GM12878 (cell line): ENCODE data around the gene BZW1. TPM values are rescaled to one million over a fixed set of nuclear protein-coding genes. Genes with fewer than 3 reads are reported as not detected.

Experiments
- ATAC-seq: fragments of 200-7000 bp; cut with Tn5 transposase; 3 replicates; pipeline ENCODE4 v1.9.1; 2020; ENCODE audit warnings: mild to moderate bottlenecking, moderate library complexity
- BruUV-seq: library from RNA; stranded (reverse); fragments of 400-500 nt; replicated peaks from 2 replicates; lab custom pipeline; 2021; lab: Mats Ljungman, UMichigan
- CTCF ChIA-PET: fragments of 300-600 bp; sonication (Branson Sonifier 250); formaldehyde crosslinking; extraction: SDS; loops from one replicate; lab custom pipeline; 2021; ENCODE audit warnings: inconsistent platforms; lab: Yijun Ruan, JAX
- POLR2A ChIA-PET: fragments of 350-600 bp; formaldehyde crosslinking; extraction: SDS; loops from one replicate; lab custom pipeline; 2021; ENCODE audit warnings: inconsistent platforms; lab: Charles Lee
- RAD21 ChIA-PET: fragments of 300-600 bp; sonication (Branson Sonifier 250); formaldehyde crosslinking; loops from one replicate; lab custom pipeline; 2023; ENCODE audit warnings: antibody characterized with exemption; ENCODE audit not compliant: unreplicated experiment; lab: Charles Lee
- SMC1A ChIA-PET: fragments of 300-600 bp; sonication (Branson Sonifier 250); formaldehyde crosslinking; loops from one replicate; lab custom pipeline; 2023; ENCODE audit not compliant: unreplicated experiment, uncharacterized antibody; lab: Charles Lee
- DNase-seq: peaks from one replicate; pipeline ENCODE4 v3.0.0-alpha.2; 2011; ENCODE audit warnings: low read depth, low spot score
- FAIRE-seq: peaks from 3 replicates; lab custom pipeline; 2011; peaks lifted over from hg19 to GRCh38; lab: Jason Lieb, UNC
- H2AFZ ChIP-seq: 2 replicates; pipeline ENCODE4 v1.6.0; 2011; ENCODE audit warnings: low read depth, low read length, control low read depth; ENCODE audit not compliant: control insufficient read depth
- H3K27ac ChIP-seq: 2 replicates; pipeline ENCODE4 v1.5.1; 2011; ENCODE audit warnings: control low read depth; ENCODE audit not compliant: control insufficient read depth, insufficient read depth
- H3K27me3 ChIP-seq, 2 experiments: replicated peaks in 1 of 2; 2 replicates each; pipeline versions ENCODE4 v1.6.0 to v1.6.1; 2011; ENCODE audit warnings: low read length in 1 of 2; ENCODE audit not compliant: control insufficient read depth in 2 of 2, insufficient read depth in 2 of 2
- H3K36me3 ChIP-seq, 2 experiments: 2 replicates each; pipeline ENCODE4 v1.5.1; 2011; ENCODE audit warnings: low read length in 1 of 2; ENCODE audit not compliant: control insufficient read depth in 2 of 2, insufficient read depth in 2 of 2
- H3K4me1 ChIP-seq: 2 replicates; pipeline ENCODE4 v1.6.1; 2011; ENCODE audit warnings: mild to moderate bottlenecking, low read length, moderate library complexity, mixed read lengths; ENCODE audit not compliant: control insufficient read depth, insufficient read depth
- H3K4me2 ChIP-seq: 2 replicates; pipeline ENCODE4 v1.6.0; 2011; ENCODE audit warnings: control low read depth; ENCODE audit not compliant: control insufficient read depth, insufficient read depth
- H3K4me3 ChIP-seq: fragments of 200-600 bp; sonication (generic); 2 replicates; pipeline ENCODE4 v1.5.1; 2016
- H3K79me2 ChIP-seq: 2 replicates; pipeline ENCODE4 v1.6.0; 2011; ENCODE audit warnings: low read length; ENCODE audit not compliant: control insufficient read depth, insufficient read depth
- H3K9ac ChIP-seq: 2 replicates; pipeline ENCODE4 v1.8.0; 2011; ENCODE audit warnings: low read length, control low read depth, mixed read lengths; ENCODE audit not compliant: control insufficient read depth, insufficient read depth
- H3K9me3 ChIP-seq: replicated peaks from 3 replicates; pipeline ENCODE4 v1.5.1; 2011; ENCODE audit warnings: mild to moderate bottlenecking, low read length; ENCODE audit not compliant: control insufficient read depth, insufficient read depth
- H4K20me1 ChIP-seq: 2 replicates; pipeline ENCODE4 v1.6.0; 2011; ENCODE audit not compliant: control insufficient read depth, insufficient read depth
- BACH1 ChIP-seq: fragments of 450-650 bp; IDR thresholded peaks from 2 replicates; pipeline ENCODE4 v1.6.1; 2017; ENCODE audit warnings: mild to moderate bottlenecking, borderline replicate concordance
- CBX3 ChIP-seq: fragments of 200-600 bp; sonication (generic); IDR thresholded peaks from 2 replicates; pipeline ENCODE4 v1.6.1; 2016; ENCODE audit warnings: low read depth, borderline replicate concordance
- CHD1 ChIP-seq: IDR thresholded peaks from 2 replicates; pipeline ENCODE4 v1.6.1; 2012; ENCODE audit warnings: low read depth, low read length, improper control_type of control experiment
- E2F8 ChIP-seq: fragments of 450-650 bp; IDR thresholded peaks from 2 replicates; pipeline ENCODE4 v1.6.1; 2018; ENCODE audit warnings: mild to moderate bottlenecking, low read depth, moderate library complexity; ENCODE audit not compliant: partially characterized antibody
- E4F1 ChIP-seq: fragments of 450-650 bp; IDR thresholded peaks from 2 replicates; pipeline ENCODE4 v1.6.1; 2018; ENCODE audit warnings: borderline replicate concordance, mild to moderate bottlenecking; ENCODE audit not compliant: partially characterized antibody
- HSF1 ChIP-seq: fragments of 150-350 bp; IDR thresholded peaks from 2 replicates; pipeline ENCODE4 v1.6.1; 2014; ENCODE audit warnings: mild to moderate bottlenecking, low read depth, low read length
- IKZF1 ChIP-seq: fragments of 450-650 bp; conservative IDR thresholded peaks from 2 replicates; pipeline ENCODE4 v1.6.1; 2017; ENCODE audit warnings: antibody characterized with exemption, mild to moderate bottlenecking
- MLLT1 ChIP-seq: fragments of 450-650 bp; IDR thresholded peaks from 2 replicates; pipeline ENCODE4 v1.6.1; 2016; ENCODE audit warnings: mild to moderate bottlenecking
- MTA3 ChIP-seq: IDR thresholded peaks from 2 replicates; pipeline ENCODE4 v1.6.1; 2012; ENCODE audit warnings: low read length, inconsistent platforms, borderline replicate concordance
- NBN ChIP-seq: fragments of 450-650 bp; IDR thresholded peaks from 2 replicates; pipeline ENCODE4 v1.6.1; 2016
- NFXL1 ChIP-seq: fragments of 450-650 bp; IDR thresholded peaks from 2 replicates; pipeline ENCODE4 v1.6.1; 2017; ENCODE audit warnings: antibody characterized with exemption, mild to moderate bottlenecking, borderline replicate concordance
- RAD51 ChIP-seq: fragments of 450-650 bp; IDR thresholded peaks from 2 replicates; pipeline ENCODE4 v1.6.1; 2016; ENCODE audit warnings: moderate library complexity, mild to moderate bottlenecking, inconsistent platforms
- RUNX3 ChIP-seq: IDR thresholded peaks from 2 replicates; pipeline ENCODE4 v1.6.1; 2012; ENCODE audit warnings: low read length, inconsistent platforms
- SMAD1 ChIP-seq: fragments of 450-650 bp; IDR thresholded peaks from 2 replicates; pipeline ENCODE4 v1.6.1; 2018; ENCODE audit warnings: mild to moderate bottlenecking, low read depth; ENCODE audit not compliant: partially characterized antibody
- SUZ12 ChIP-seq: fragments of 200-600 bp; sonication (generic); IDR thresholded peaks from one replicate; pipeline ENCODE4 v1.6.1; 2018; ENCODE audit warnings: antibody characterized with exemption, mild to moderate bottlenecking; ENCODE audit not compliant: unreplicated experiment
- TBL1XR1 ChIP-seq: IDR thresholded peaks from 2 replicates; pipeline ENCODE4 v1.6.1; 2012; ENCODE audit warnings: low read depth, low read length, improper control_type of control experiment
- WGBS: methylation state at CpG from one replicate; pipeline ENCODE4 v1.1.6; 2016; ENCODE audit warnings: low lambda C conversion rate; ENCODE audit not compliant: insufficient replicate concordance, insufficient coverage; ENCODE audit errors: missing lambda C conversion rate; 5-methylcytosine and 5-hydroxymethylcytosine counted together
- in situ Hi-C: fragments of 300-500 bp; cut with MboI; formaldehyde crosslinking; loops from 9 replicates; pipeline ENCODE4 v1.14.3; 2018; ENCODE audit warnings: mixed read lengths
- intact Hi-C: fragments of 100-400 bp; cut with micrococcal nuclease; formaldehyde crosslinking; loops from one replicate; pipeline ENCODE4 v1.14.2; 2022; ENCODE audit not compliant: unreplicated experiment
- polyA plus RNA-seq, 11 experiments: library from polyadenylated mRNA; depleted of rRNA in 4 of 11; unstranded in 6 of 11; stranded (reverse) in 5 of 11; fragments of >200 nt; fragmentation: Nextera tagmentation in 4 of 11; fragmentation: Illumina TruSeq in 1 of 11; extraction: Ambion mirVana in 4 of 11; extraction: Trizol in 1 of 11; gene quantifications; 1 replicate in 1 of 11; 2 replicates in 10 of 11; pipeline versions ENCODE4 v1.2.1 to v1.2.3, GENCODE V29; 2011 to 2016; ENCODE audit warnings: inconsistent platforms in 2 of 11, missing spikeins in 2 of 11, low read depth in 1 of 11
- total RNA-seq, 4 experiments: library from RNA; depleted of rRNA in 3 of 4; stranded (reverse); fragments of >200 nt in 3 of 4; fragmentation: Illumina TruSeq in 1 of 4; extraction: Trizol in 1 of 4; gene quantifications; 2 replicates each; pipeline versions ENCODE4 v1.2.1 to v1.2.3, GENCODE V29; 2013 to 2021

The BZW1 gene
- total and polyA plus RNA-seq, 10 of the 15 experiments (the other 5 are each of a cell fraction or from before 2014, with no cell fraction given): 186 to 349 (median 269) TPM

- WGBS: under 1% methylated on average over 19 of the region's 19 CpGs
- Histone ChIP-seq H4K20me1 (peaks cover 2% of the 10 kb centered on the region; the same call in 1 of the 2 replicates), H3K4me3 (peak overlapping the region; percentile 100), H3K9ac (peak overlapping the region; percentile 99), H3K4me2 (peak overlapping the region; percentile 72), H3K36me3 (peaks cover 2 to 13% of the 10 kb centered on the region in 2 experiments; a peak in 2 of 4 replicates), H3K27me3 (no peaks in the 10 kb centered on the region), H3K27ac (peak overlapping the region; percentile 100), H3K9me3 (no peaks in the 10 kb centered on the region), H3K79me2 (peaks cover 57% of the 10 kb centered on the region), H2AFZ (peak overlapping the region; percentile 85), H3K4me1 (no peaks in the 10 kb centered on the region)
- no TSS peak for BruUV-seq
- ATAC-seq (peak; percentile 29), DNase-seq (no peak), FAIRE-seq (no peak)
- ChIA-PET RAD21 (interaction anchor here (0.6 to 2.1 kb wide), 7 partner anchors 38 to 319 kb away, joined by 3 to 10 read pairs (median 6); partner anchors contain the start of gene CASP10), CTCF (interaction anchor here (0.6 to 2.6 kb wide), 12 partner anchors 18 to 370 kb away, joined by 3 to 15 read pairs (median 3); partner anchors contain the start of genes CASP10, NIF3L1, ORC2 and PPIL3), SMC1A (interaction anchor here (0.9 to 1.9 kb wide), 8 partner anchors 11 to 204 kb away, joined by 3 to 12 read pairs (median 3); partner anchors contain the start of gene NIF3L1), POLR2A (interaction anchor here (0.5 to 2.7 kb wide), 22 partner anchors 10 to 397 kb away, joined by 3 to 20 read pairs (median 4); partner anchors contain the start of genes BZW1, CASP10, CASP8 and CFLAR)
- intact Hi-C loops: loop anchor here (1.0 to 10.0 kb wide), 4 partner anchors 25 to 1511 kb away; partner anchors contain the start of genes BMPR2, NIF3L1 and PPIL3
- in situ Hi-C loops: no loop called here
- TF ChIP-seq CHD1: no peak
- TF ChIP-seq BACH1: 0 out of 2 replicates have a peak, but pooled peaks have one; percentile 13
- TF ChIP-seq RUNX3: peak; percentile 46; the same call in 1 of the 2 replicates
- TF ChIP-seq HSF1: no peak
- TF ChIP-seq CBX3: no peak
- TF ChIP-seq RAD51: peak; percentile 75
- peak; percentile 41 for TF ChIP-seq E2F8
- TF ChIP-seq NBN: no peak
- no peak for TF ChIP-seq E4F1
- peak; percentile 73; the same call in 1 of the 2 replicates for TF ChIP-seq MTA3
- TF ChIP-seq NFXL1: no peak
- TF ChIP-seq SUZ12: no peak
- 0 out of 2 replicates have a peak, but pooled peaks have one; percentile 11 for TF ChIP-seq TBL1XR1
- peak; percentile 90; the same call in 1 of the 2 replicates for TF ChIP-seq MLLT1
- peak; percentile 64 for TF ChIP-seq SMAD1
- no peak for TF ChIP-seq IKZF1
Observed at GRCh38 chr2:200863782-200864175, 52.1 kb downstream of the BZW1 start.
